Ovary (tissue), 9 donors: Measurements from ENCODE around the gene FBLN2. TPM values are rescaled to one million over a fixed set of nuclear protein-coding genes. Genes with fewer than 3 reads are reported as not detected.

Experiments used
- DNase-seq, 5 donors: peaks; one replicate each; pipeline ENCODE4 v3.0.0-alpha.2; 2019 to 2020
- H3K27ac ChIP-seq, 2 donors: fragments of 200-600 bp; one replicate each; pipeline versions ENCODE4 v1.5.1 to v1.8.0; 2019 to 2022
- H3K27me3 ChIP-seq: fragments of 200-600 bp; one replicate; pipeline ENCODE4 v1.8.0; 2022
- H3K36me3 ChIP-seq: fragments of 200-600 bp; sonication (generic); one replicate; pipeline ENCODE4 v1.5.1; 2019
- H3K4me1 ChIP-seq: one replicate; pipeline ENCODE4 v1.8.1; 2013; ENCODE audit warnings: mild to moderate bottlenecking, moderate library complexity; ENCODE audit not compliant: insufficient read depth
- H3K4me3 ChIP-seq: fragments of 200-600 bp; sonication (generic); one replicate; pipeline ENCODE4 v1.5.1; 2017
- H3K9me3 ChIP-seq, 2 donors: fragments of 200-600 bp in 1 of 2; sonication (generic) in 1 of 2; one replicate each; pipeline versions ENCODE4 v1.5.1 to v1.8.1; 2013 to 2019; ENCODE audit warnings: mild to moderate bottlenecking in 1 of 2, moderate library complexity in 1 of 2
- CTCF ChIP-seq, 3 donors: fragments of 450-650 bp in 2 of 3; fragments of 200-600 bp in 1 of 3; IDR thresholded peaks; one replicate each; pipeline versions ENCODE4 v1.5.1 to v1.8.0; 2016 to 2022; ENCODE audit warnings: antibody characterized with exemption in 3 of 3, mild to moderate bottlenecking in 1 of 3
- EP300 ChIP-seq: sonication (generic); formaldehyde crosslinking; IDR thresholded peaks from one replicate; pipeline ENCODE4 v1.6.1; 2017; ENCODE audit warnings: antibody characterized with exemption
- POLR2A ChIP-seq: fragments of 450-650 bp; IDR thresholded peaks from one replicate; pipeline ENCODE4 v1.6.1; 2017; ENCODE audit warnings: antibody characterized with exemption, mild to moderate bottlenecking, moderate library complexity
- WGBS, 3 donors: extraction: QIAGEN DNeasy Blood & Tissue Kit in 1 of 3; methylation state at CpG; one replicate each; pipeline versions ENCODE4 v1.1.5 to v1.1.7; 2013 to 2017; 5-methylcytosine and 5-hydroxymethylcytosine counted together
- intact Hi-C, 4 donors: fragments of 100-400 bp; cut with DNase I; formaldehyde crosslinking; loops; one replicate each; pipeline versions ENCODE4 v1.11.0 to v1.15.1; 2022 to 2023
- polyA plus RNA-seq, 2 donors: library from polyadenylated mRNA; stranded (reverse); fragments of 200-250 nt in 1 of 2; fragments of 350-450 nt in 1 of 2; fragmentation: Illumina TruSeq in 1 of 2; extraction: RNeasy Lipid Tissue Mini Kit (QIAGEN cat#74804) in 1 of 2; gene quantifications; one replicate each; pipeline ENCODE4 v1.2.3, GENCODE V29; 2013 to 2014
- total RNA-seq, 7 donors: library from RNA; depleted of rRNA in 2 of 7; stranded (reverse); fragments of >200 nt in 2 of 7; fragmentation: NEBNext Ultra II Directional in 3 of 7; extraction: Animal tissue kit (Norgen Biotek cat#: 25700) in 3 of 7; gene quantifications; one replicate each; pipeline versions ENCODE4 v1.1.0 to v1.2.4, GENCODE V29; 2016 to 2023
- donor health status: DM: no; HTN: no; CAD: no; lungs with moderate emphysema.
- donor health status: DM: no; HTN: no; CAD: no.
- donor health status: Bipolar disorder and iron deficiency.
- donor health status: DM: yes; HTN: yes; CAD: no.
- donor health status: DM: no; HTN: no; CAD: no.
- donor health status: DM: yes; HTN: yes; CAD: no.

The FBLN2 gene
- total and polyA plus RNA-seq, 9 donors, result 4.0 to 18.2 (median 8.1) TPM

DNA sequence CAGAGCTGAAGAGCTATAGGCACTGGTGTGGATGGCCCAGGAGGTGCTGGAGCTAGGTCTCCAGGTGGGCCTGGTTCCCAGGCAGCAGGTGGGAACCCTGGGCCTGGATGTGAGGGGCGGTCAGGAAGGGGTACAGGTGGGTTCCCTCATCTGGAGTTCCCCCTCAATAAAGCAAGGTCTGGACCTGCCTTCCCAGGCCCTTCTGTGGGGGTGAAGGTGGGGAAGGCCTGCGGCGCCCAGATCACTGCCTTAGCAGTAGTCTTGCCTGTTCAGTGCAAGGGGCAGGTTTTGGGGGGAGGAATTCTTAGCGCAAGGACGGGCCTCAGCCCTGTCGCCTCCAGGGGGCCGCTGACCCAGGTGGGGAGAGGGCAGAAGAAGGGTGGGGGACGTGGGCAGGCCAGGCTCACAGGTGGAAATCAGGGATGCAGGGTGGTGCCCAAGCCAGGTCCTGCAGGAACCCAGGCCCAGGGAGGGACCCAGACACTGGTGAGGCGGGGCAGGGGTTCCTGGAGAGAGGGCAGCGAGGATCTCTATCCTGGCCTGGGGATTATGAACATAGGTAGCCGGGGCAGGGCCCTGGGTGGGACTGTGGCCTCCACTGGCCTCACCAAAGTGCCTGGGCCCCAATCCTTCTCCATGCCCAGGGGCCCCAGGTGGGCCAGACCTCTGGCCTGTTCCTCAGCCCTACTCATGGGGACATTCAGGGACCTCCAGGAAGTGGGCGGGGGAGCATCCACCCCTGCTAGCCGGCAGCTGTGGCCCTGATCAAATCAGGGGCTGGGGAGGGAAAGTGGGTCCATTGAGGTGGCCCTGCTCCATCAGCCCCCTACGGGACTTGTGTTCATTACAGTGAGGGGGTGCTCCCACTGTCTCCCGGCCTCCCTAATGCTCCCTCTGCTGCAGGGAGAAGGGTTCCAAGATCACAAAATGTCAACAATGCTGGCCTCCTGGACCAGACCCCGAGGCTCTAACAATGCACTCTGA is 43.5 kb upstream of the FBLN2 start:
- TF ChIP-seq CTCF (IDR thresholded peaks at IDR 0.05), result no peak
- no peak for TF ChIP-seq EP300
- TF ChIP-seq POLR2A, result no peak
- DNase-seq, result peak in 1 of 5 donors; percentile 9
- no peaks in the 10 kb centered on the region for H3K27me3 ChIP-seq
- intact Hi-C loops, result loop anchor here in 1 of 4 donors (5.0 kb wide), 1 partner anchor 122 kb away; no protein-coding TSS in a partner anchor
- peaks cover 7% of the 10 kb centered on the region for H3K4me1 ChIP-seq
- H3K36me3 ChIP-seq, result no peaks in the 10 kb centered on the region
- no peak overlapping the region for H3K27ac ChIP-seq
- no peak overlapping the region for H3K4me3 ChIP-seq
- H3K9me3 ChIP-seq, result no peaks in the 10 kb centered on the region
- 89 to 92% (median 91%) methylated on average over 15 to 16 of the region's 16 CpGs for WGBS, 3 donors

- intact Hi-C loops, result loop anchor here in 1 of 4 donors (5.0 kb wide), 1 partner anchor 121 kb away; no protein-coding TSS in a partner anchor
- no peaks in the 10 kb centered on the region for H3K36me3 ChIP-seq
- H3K27me3 ChIP-seq, result no peaks in the 10 kb centered on the region
- no peak for DNase-seq
- H3K27ac ChIP-seq, result no peak overlapping the region
- TF ChIP-seq CTCF (IDR thresholded peaks at IDR 0.05) (no peak), EP300 (no peak), POLR2A (no peak)
- WGBS, 3 donors, result 95 to 100% (median 96%) methylated on average over 1 of the region's 1 CpG
- H3K9me3 ChIP-seq, result no peaks in the 10 kb centered on the region
- no peak overlapping the region for H3K4me3 ChIP-seq
- peaks cover 7% of the 10 kb centered on the region for H3K4me1 ChIP-seq
Observed at GRCh38 chr3:13506239-13506638, 42.7 kb upstream of the FBLN2 start.

DNA sequence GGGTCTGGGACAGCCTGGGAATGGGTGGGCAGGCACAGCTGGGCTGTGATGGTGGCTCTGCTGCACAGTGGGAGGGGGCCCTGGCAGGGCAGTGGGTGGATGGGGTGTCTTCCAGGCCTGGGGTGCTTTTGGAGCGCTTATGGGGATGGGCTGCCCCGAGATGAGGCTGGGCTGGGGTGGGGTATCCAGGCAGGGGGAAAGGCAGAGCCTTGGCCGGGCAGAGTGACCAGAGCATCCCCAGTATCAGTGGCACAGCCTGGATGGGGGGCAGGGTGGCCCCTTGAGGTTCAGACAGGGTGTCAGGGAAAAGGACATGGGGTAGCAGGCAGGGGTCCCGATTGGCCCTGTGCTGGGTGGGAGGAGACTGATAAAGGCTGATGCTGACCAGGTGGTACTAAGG is 42.2 kb upstream of the FBLN2 start:
- no peak overlapping the region for H3K4me3 ChIP-seq
- no peak for DNase-seq
- WGBS, 3 donors, result 51 to 73% (median 59%) methylated on average over 4 of the region's 4 CpGs
- intact Hi-C loops, result loop anchor here in 1 of 4 donors (5.0 kb wide), 1 partner anchor 121 kb away; no protein-coding TSS in a partner anchor
- H3K27ac ChIP-seq, result no peak overlapping the region
- TF ChIP-seq EP300 (no peak), POLR2A (no peak), CTCF (IDR thresholded peaks at IDR 0.05) (no peak)
- H3K27me3 ChIP-seq, result no peaks in the 10 kb centered on the region
- H3K4me1 ChIP-seq, result peaks cover 7% of the 10 kb centered on the region
- H3K36me3 ChIP-seq, result no peaks in the 10 kb centered on the region
- H3K9me3 ChIP-seq, result no peaks in the 10 kb centered on the region

DNA sequence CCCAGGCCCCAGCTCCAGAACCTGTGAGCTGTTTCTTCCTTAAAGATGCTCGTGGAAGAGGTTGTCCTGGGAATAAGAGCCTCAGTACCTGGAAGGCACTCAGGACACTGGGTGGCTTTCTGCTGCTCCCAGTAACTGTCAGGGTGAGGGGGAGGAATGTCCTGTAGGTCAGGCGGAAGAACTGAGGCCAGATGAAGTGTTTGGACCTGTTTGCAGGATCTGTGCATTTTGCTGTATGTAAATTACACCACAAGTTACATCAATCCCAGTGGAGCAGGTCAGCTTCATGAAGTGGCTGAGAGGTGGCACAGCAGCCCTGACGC is 41.7 kb upstream of the FBLN2 start:
- peaks cover 7% of the 10 kb centered on the region for H3K4me1 ChIP-seq
- H3K4me3 ChIP-seq, result no peak overlapping the region
- H3K9me3 ChIP-seq, result no peaks in the 10 kb centered on the region
- H3K27me3 ChIP-seq, result no peaks in the 10 kb centered on the region
- intact Hi-C loops, result loop anchor here in 1 of 4 donors (5.0 kb wide), 1 partner anchor 120 kb away; no protein-coding TSS in a partner anchor
- H3K36me3 ChIP-seq, result no peaks in the 10 kb centered on the region
- no peak for DNase-seq
- WGBS, 3 donors, result 57 to 76% (median 61%) methylated on average over 3 of the region's 3 CpGs
- no peak overlapping the region for H3K27ac ChIP-seq
- TF ChIP-seq CTCF (IDR thresholded peaks at IDR 0.05) (no peak), EP300 (no peak), POLR2A (no peak)
